Cerebellar nuclear complex (tissue), 1 donor: ENCODE results near the gene USP15.
A peak's percentile ranks its signal among the peaks of the same experiment; 100 is the strongest.

Experiments
- DNase-seq, 2 experiments: peaks; one replicate each; lab custom pipeline; 2025; lab: John Stamatoyannopoulos, UW

Gene USP15

DNA sequence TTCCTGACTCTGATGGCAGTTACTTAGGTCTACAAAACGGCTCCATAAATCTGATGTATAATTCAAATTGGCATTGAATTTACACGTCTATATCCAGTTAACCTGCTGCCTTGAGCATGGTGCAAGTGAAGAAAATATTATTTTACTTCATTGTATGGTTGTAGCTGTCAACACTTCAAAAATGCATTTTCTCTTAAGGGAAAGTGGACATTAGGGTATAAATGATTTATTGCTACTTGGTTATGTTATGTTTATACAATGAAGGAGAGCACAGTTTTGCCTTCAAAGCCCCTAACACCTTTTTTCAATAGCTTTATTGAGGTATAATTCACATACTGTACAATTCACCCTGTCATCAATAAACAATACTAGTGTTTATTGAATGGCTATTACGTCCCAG, 2.0 kb upstream of the USP15 start:
- no peak for DNase-seq

DNA sequence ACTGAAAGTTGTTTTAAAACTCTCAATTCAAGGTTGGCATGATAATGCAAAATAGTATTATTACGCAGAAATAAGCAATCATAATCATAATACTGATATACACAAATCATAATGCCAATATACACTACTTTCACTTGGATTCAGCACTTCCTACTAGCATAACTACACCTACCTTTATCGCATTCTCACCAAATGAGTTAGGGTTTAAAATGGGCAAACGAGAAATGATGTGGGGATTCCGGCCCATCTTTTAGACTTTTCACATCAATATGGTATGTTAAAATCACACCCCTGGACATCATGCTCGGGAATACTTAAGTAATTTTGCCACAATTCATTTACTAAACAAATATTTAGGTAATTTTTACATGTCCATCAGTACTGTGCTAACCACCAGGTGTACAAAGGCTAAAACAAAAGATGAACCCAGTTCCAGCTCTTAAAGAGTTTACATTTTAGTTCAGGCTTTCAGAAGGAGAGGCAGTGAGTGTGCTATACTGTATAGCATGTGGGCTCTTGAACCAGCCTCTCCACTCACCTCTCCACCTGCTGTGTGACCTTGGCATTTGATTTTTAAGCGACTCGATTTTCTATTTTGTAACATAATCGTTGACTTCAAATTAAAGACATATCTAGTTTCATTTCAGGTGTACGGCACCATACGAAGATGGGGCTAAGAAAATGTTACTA, 1.1 kb upstream of the USP15 start:
- no peak for DNase-seq

GRCh38 chr12:62259631-62259992, 592 bp upstream of the USP15 start:
- peak in 1 of 2 experiments; percentile 37 for DNase-seq

GRCh38 chr12:62260733-62261683, 804 bp downstream of the USP15 start:
- no peak for DNase-seq

DNA sequence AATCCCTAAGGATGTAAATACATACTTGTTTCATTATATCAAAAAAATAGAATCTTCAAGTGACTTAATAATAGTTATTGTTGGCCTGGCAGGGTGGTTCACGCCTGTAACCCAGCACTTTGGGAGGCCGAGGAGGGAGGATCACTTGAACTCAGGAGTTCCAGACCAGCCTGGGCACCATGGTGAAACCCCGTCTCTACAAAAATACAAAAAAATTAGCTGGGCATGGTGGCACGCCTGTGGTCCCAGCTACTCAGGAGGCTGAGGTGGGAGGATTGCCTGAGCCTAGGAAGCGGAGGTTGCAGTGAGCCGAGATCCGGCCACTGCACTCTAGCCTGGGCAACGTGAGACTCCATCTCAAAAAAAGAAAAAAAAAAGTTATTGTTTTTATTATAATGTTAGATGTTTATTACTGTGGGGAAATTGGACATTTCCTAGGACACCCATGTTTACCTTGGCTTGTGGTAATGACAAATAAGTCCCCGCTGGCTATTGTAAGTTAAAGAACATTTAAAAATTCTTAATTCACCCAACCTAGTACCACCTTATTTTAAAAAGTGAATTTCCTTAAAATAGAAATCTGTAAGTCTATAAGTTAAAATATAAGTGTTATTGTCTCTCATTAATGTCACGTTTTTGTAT, 1.8 kb downstream of the USP15 start:
- no peak for DNase-seq

GRCh38 chr12:62263232-62263631, 3.0 kb downstream of the USP15 start:
- DNase-seq, result no peak

GRCh38 chr12:62263966-62264365, 3.8 kb downstream of the USP15 start:
- DNase-seq, result no peak

DNA sequence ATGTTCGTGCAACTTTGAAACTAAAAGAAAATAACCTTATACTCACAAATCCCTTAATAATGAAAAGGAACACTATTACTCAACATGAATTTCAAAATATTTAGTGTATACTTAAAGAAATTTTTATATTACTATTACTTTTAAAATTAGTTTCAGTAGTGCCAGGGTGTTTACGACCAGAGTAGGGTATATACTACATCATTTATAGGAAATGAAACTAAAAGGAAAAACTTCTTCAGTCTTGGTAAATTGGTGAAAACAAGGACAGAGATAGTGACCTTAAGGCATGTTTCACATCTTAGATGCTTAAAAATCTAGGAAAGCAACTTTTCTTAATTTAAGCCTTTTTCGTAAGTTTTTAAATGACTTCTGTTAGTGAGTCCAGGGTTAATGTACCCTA, 4.5 kb downstream of the USP15 start:
- no peak for DNase-seq

DNA sequence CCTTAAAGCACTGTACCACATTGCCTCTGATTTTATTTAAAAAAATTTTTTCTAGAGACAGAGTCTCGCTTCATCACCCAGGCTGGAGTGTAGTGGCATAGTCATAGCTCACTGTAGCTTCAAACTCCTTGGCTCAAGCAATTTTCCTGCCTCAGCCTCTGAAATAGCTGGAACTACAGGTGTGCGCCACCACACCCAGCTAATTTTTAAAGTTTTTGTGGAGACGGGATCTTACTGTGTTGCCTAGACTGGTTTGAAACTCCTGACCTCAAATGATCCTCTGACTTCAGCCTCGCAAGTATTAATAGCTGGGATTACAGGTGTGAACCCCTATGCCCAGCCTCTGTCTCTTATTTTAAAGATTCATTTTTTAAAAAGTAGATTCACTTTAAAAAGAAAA, 5.3 kb downstream of the USP15 start:
- no peak for DNase-seq

- no peak for DNase-seq
Measured at GRCh38 chr12:62267026-62267425, 6.8 kb downstream of the USP15 start.

DNA sequence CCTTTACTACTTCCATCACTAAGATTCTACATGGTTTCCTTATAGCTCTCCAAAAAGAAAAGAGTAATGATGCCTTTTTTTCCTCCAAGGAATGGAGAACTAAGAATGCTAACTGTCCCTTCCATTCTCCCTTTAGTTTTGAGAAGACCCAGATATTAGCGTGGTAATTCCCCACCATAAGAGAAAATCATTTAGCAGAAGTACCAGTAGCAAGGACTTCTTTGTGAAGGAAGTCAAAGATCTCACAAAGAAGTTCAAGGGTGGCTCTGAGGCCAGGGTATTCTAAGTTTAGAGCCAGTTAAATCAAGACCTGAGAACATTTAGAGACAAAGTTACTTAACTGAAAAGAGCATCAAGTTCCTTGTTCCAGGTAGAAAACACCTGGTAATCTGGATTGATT, 7.3 kb downstream of the USP15 start:
- no peak for DNase-seq

DNA sequence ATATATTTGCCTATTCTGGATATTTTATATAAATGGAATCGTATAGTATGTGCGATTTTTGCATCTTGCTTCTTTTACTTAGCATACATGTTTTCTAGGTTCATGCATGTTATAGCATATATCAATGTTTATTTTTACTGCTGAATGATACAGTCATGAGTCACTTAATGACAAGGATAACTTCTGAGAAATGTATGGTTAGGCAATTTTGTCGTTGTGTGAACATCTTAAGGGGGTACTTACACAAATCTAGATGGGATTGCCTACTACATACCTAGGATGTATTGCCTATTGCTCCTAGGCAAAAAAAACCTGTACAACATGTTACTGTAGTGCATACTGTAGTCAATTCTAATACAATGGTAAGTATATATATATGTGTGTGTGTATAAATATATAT, 8.8 kb downstream of the USP15 start:
- DNase-seq, result no peak

- DNase-seq, result no peak
Measured at GRCh38 chr12:62269464-62270228, 9.4 kb downstream of the USP15 start.

- no peak for DNase-seq
Measured at GRCh38 chr12:62270384-62270783, 10.2 kb downstream of the USP15 start.

- DNase-seq, result no peak
Measured at GRCh38 chr12:62270872-62271271, 10.7 kb downstream of the USP15 start.

- no peak for DNase-seq
Measured at GRCh38 chr12:62272936-62273552, 12.8 kb downstream of the USP15 start.

DNA sequence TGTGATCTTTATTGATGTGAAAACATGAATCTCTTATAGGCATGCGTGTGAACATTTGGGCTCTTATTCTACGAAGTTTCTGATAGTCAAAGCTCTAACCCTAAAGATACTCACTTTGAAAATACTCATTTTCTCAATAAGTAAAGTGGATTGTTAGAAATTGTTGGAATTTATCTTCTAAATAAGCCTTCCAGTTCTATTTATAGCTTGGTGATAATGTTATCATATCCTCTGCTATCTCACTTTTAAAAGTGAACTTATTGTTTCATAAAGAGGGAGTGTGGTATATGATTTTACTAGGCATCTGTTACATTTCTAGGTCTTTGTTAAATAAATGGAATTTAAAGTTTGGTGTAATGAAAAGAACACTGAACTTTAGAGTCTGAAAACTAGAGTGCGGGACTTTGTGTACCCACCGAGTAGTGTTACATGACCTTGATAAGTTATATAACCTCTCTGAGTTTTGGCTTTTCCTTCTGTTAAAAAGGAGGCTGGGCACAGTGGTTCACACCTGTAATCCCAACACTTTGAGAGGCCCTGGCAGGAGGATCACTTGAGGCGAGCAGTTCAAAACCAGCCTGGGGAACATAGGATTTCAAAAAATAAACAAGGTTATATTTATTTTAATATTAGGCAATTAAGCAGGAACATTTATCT, 13.6 kb downstream of the USP15 start:
- DNase-seq, result no peak

- no peak for DNase-seq
Measured at GRCh38 chr12:62278022-62278421, 17.8 kb downstream of the USP15 start.

- no peak for DNase-seq
Measured at GRCh38 chr12:62279058-62279457, 18.9 kb downstream of the USP15 start.

- DNase-seq, result no peak
Measured at GRCh38 chr12:62279961-62280360, 19.8 kb downstream of the USP15 start.
